HepG2 (cell line): Measurements from ENCODE around the gene GPR139.

Source experiments
- CTCF ChIP-seq: sonication (generic); formaldehyde crosslinking; IDR thresholded peaks from 2 replicates; pipeline ENCODE4 v1.5.0; 2020; ENCODE audit warnings: mild to moderate bottlenecking, missing genetic modification reagents, moderate library complexity
- ELF1 ChIP-seq: sonication (generic); formaldehyde crosslinking; IDR thresholded peaks from 2 replicates; pipeline ENCODE4 v1.4.0; 2020; ENCODE audit warnings: missing genetic modification reagents
- FOXK1 ChIP-seq: sonication (generic); formaldehyde crosslinking; IDR thresholded peaks from 2 replicates; pipeline ENCODE4 v1.4.0; 2020; ENCODE audit warnings: low read depth, missing genetic modification reagents, borderline replicate concordance
- IKZF1 ChIP-seq: fragments of 450-650 bp; IDR thresholded peaks from 2 replicates; pipeline ENCODE4 v1.7.1; 2016
- ZNF407 ChIP-seq: sonication (generic); formaldehyde crosslinking; IDR thresholded peaks from one replicate; pipeline ENCODE4 v1.5.1; 2020; ENCODE audit warnings: mild to moderate bottlenecking, missing genetic modification reagents; ENCODE audit errors: not compliant biosample characterization
- ZNF652 ChIP-seq: IDR thresholded peaks from 2 replicates; pipeline ENCODE4 v1.6.1; 2016; ENCODE audit warnings: low read depth, borderline replicate concordance

- TF ChIP-seq ZNF652 (CRISPR knock-in tag) (no peak), ELF1 (CRISPR knock-in tag) (no peak), IKZF1 (no peak), CTCF (CRISPR knock-in tag) (no peak), FOXK1 (CRISPR knock-in tag) (no peak), ZNF407 (CRISPR knock-in tag) (no peak)
Measured at GRCh38 chr16:20051147-20051546, 22.5 kb downstream of the GPR139 start.
